ENCODE results near the gene TYK2. TPM values are rescaled to one million over a fixed set of nuclear protein-coding genes. Genes with fewer than 3 reads are reported as not detected.

The TYK2 gene
- total RNA-seq, 1 donor from 2014 or later = 356 TPM

DNA sequence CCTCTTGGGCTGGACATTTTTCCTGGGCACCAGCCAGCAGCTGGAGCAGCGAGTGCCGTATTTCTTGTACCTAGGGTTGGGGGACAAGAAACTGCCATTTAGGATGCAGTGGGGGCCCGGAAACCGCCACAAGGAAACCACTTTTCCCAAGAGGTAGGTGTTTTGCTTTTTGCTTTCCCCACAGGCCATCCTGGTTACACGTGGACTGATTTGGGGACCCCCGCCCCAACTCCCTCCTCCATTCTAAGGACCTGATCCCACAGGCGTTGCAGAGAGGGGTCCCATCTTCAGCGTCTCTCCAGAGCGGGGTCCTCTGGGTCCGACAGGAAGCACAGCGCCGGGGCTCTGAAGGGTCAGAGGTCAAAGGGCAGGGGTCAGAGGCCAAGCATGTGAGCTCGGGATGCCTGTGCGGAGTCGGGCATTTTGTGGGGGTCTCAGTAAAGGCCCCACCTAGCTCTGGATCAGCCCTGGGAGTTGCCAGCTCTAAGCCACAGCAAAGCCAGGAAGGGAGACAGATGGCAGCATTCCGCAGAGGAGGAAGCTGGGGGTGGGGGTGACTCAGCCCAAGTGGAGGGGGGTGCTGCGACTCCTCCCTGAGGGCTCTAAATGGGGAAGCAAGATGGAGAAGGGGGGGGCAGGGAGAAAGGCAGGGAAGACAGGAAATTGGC is 75.1 kb downstream of the TYK2 start:
- DNase-seq (no peak), ATAC-seq (ENCODE audit: low read depth) (no peak)
- Mint-ChIP-seq H3K9me3 (no peaks in the 10 kb centered on the region), H3K4me1 (peaks cover 2% of the 10 kb centered on the region), H3K27ac (no peak overlapping the region), H3K36me3 (ENCODE audit: low read depth) (peaks cover 5% of the 10 kb centered on the region), H3K27me3 (peaks cover 2% of the 10 kb centered on the region), H3K4me3 (no peak overlapping the region)
- CTCF ChIA-PET = no interaction called here
- POLR2A ChIA-PET = interaction anchor here (0.9 kb wide), 1 partner anchor 14 kb away, joined by 3 read pairs; no protein-coding TSS in a partner anchor
- TF ChIP-seq, protein P1, sequence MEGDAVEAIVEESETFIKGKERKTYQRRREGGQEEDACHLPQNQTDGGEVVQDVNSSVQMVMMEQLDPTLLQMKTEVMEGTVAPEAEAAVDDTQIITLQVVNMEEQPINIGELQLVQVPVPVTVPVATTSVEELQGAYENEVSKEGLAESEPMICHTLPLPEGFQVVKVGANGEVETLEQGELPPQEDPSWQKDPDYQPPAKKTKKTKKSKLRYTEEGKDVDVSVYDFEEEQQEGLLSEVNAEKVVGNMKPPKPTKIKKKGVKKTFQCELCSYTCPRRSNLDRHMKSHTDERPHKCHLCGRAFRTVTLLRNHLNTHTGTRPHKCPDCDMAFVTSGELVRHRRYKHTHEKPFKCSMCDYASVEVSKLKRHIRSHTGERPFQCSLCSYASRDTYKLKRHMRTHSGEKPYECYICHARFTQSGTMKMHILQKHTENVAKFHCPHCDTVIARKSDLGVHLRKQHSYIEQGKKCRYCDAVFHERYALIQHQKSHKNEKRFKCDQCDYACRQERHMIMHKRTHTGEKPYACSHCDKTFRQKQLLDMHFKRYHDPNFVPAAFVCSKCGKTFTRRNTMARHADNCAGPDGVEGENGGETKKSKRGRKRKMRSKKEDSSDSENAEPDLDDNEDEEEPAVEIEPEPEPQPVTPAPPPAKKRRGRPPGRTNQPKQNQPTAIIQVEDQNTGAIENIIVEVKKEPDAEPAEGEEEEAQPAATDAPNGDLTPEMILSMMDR (IDR thresholded peaks at IDR 0.05) = no peak
- intact Hi-C loops (cut with micrococcal nuclease) = no loop called here

Other genes with a start within 250 kb of the TYK2 start
- 136 and 156 TPM in 2 replicates for gene DNMT1, start 185.6 kb downstream of the TYK2 start, total RNA-seq
- 5.3 and 5.6 TPM in 2 replicates for gene S1PR2, start 149.2 kb downstream of the TYK2 start, total RNA-seq
- gene MRPL4, start 128.4 kb downstream of the TYK2 start, total RNA-seq = 66.9 and 68.3 TPM in 2 replicates
- gene ICAM1, start 109.5 kb downstream of the TYK2 start, total RNA-seq = 32.6 and 37.4 TPM in 2 replicates
- gene ICAM4, start 93.6 kb downstream of the TYK2 start, total RNA-seq = 0.71 and 0.95 TPM in 2 replicates
- 0.76 and 1.2 TPM in 2 replicates for gene ICAM5, start 90.6 kb downstream of the TYK2 start, total RNA-seq
- 4.5 and 5.1 TPM in 2 replicates for gene ZGLP1, start 70.8 kb downstream of the TYK2 start, total RNA-seq
- gene FDX2, start 64.6 kb downstream of the TYK2 start, total RNA-seq = 12.8 and 15.0 TPM in 2 replicates
- 77.0 and 80.8 TPM in 2 replicates for gene RAVER1, start 47.0 kb downstream of the TYK2 start, total RNA-seq
- gene ICAM3, start 40.9 kb downstream of the TYK2 start, total RNA-seq = 147 and 166 TPM in 2 replicates
- gene CDC37, start 23.0 kb upstream of the TYK2 start, total RNA-seq = 172 and 173 TPM in 2 replicates
- 6.6 and 8.6 TPM in 2 replicates for gene PDE4A, start 40.0 kb upstream of the TYK2 start, total RNA-seq
- 38.9 and 48.0 TPM in 2 replicates for gene KEAP1, start 122.8 kb upstream of the TYK2 start, total RNA-seq
- 0.12 TPM in 1 of 2 replicates, not detected in the other for gene S1PR5, start 136.9 kb upstream of the TYK2 start, total RNA-seq
- 37.8 and 39.1 TPM in 2 replicates for gene ATG4D, start 163.3 kb upstream of the TYK2 start, total RNA-seq
- 44.7 and 48.1 TPM in 2 replicates for gene KRI1, start 185.4 kb upstream of the TYK2 start, total RNA-seq
- 10.1 and 10.9 TPM in 2 replicates for gene CDKN2D, start 188.4 kb upstream of the TYK2 start, total RNA-seq
- gene AP1M2, start 206.7 kb upstream of the TYK2 start, total RNA-seq = not detected in 2 replicates
- 195 and 213 TPM in 2 replicates for gene SLC44A2, start 245.0 kb upstream of the TYK2 start, total RNA-seq

Data from activated B cell treated with CpG ODN at 0.5 μM for 24 hours (primary cell).